HCT116 (cell line): ENCODE measurements around the gene THSD7B. TPM values are rescaled to one million over a fixed set of nuclear protein-coding genes. Genes with fewer than 3 reads are reported as not detected.

Source experiments
- ATAC-seq: fragments of 200-7000 bp; cut with Tn5 transposase; 2 replicates; pipeline ENCODE4 v1.9.1; 2020; ENCODE audit warnings: mild to moderate bottlenecking, moderate library complexity
- BruUV-seq: library from RNA; stranded (reverse); fragments of 400-500 nt; replicated peaks from 2 replicates; lab custom pipeline; 2021; lab: Mats Ljungman, UMichigan
- CTCF ChIA-PET: fragments of 300-600 bp; sonication (Branson Sonifier 250); formaldehyde crosslinking; loops from one replicate; lab custom pipeline; 2021; ENCODE audit warnings: antibody characterized with exemption; lab: Charles Lee
- POLR2A ChIA-PET: fragments of 300-600, 350-600 bp; sonication (Branson Sonifier 250); formaldehyde crosslinking; loops from one replicate; lab custom pipeline; 2021; ENCODE audit warnings: antibody characterized with exemption; lab: Charles Lee
- RAD21 ChIA-PET, 2 experiments: fragments of 300-600 bp; sonication (Branson Sonifier 250); formaldehyde crosslinking; loops; one replicate each; lab custom pipeline; 2023; ENCODE audit warnings: low total read pairs in 2 of 2; ENCODE audit not compliant: uncharacterized antibody in 2 of 2, unreplicated experiment in 2 of 2, low non-redundant PET in 1 of 2; lab: Charles Lee
- DNase-seq: peaks from one replicate; pipeline ENCODE4 v3.0.0-alpha.2; 2010; ENCODE audit warnings: low read depth, low spot score
- H2AFZ ChIP-seq: fragments of 200-600 bp; shearing (Covaris generic), sonication (generic); 2 replicates; pipeline ENCODE4 v1.6.1; 2017; ENCODE audit warnings: low read depth, mixed run types, mixed read lengths, antibody characterized with exemption, low read length; ENCODE audit not compliant: poor library complexity, severe bottlenecking
- H3K27ac ChIP-seq: 2 replicates; pipeline ENCODE4 v1.5.1; 2012; ENCODE audit warnings: low read depth, low read length
- H3K27me3 ChIP-seq: fragments of 200-600 bp; sonication (generic); 2 replicates; pipeline ENCODE4 v1.6.1; 2016; ENCODE audit warnings: mixed run types, low read length, mixed read lengths; ENCODE audit not compliant: insufficient read depth
- H3K36me3 ChIP-seq, 2 experiments: fragments of 200-500 bp in 1 of 2; fragments of 200-600 bp in 1 of 2; sonication (Bioruptor generic) in 1 of 2; sonication (generic) in 1 of 2; 2 replicates each; pipeline versions ENCODE4 v1.5.1 to v1.6.1; 2014 to 2016; ENCODE audit warnings: low read length in 2 of 2, inconsistent platforms in 1 of 2, mixed read lengths in 1 of 2, mixed run types in 1 of 2; ENCODE audit not compliant: insufficient read depth in 2 of 2, control insufficient read depth in 1 of 2
- H3K4me1 ChIP-seq, 2 experiments: fragments of 200-600 bp in 1 of 2; sonication (generic) in 1 of 2; 2 replicates each; pipeline versions ENCODE4 v1.5.1 to v1.6.1; 2012 to 2017; ENCODE audit warnings: low read length in 2 of 2, inconsistent platforms in 1 of 2, mild to moderate bottlenecking in 1 of 2, mixed read lengths in 1 of 2, mixed run types in 1 of 2, moderate library complexity in 1 of 2; ENCODE audit not compliant: insufficient read depth in 2 of 2, control insufficient read depth in 1 of 2
- H3K4me2 ChIP-seq: fragments of 200-600 bp; sonication (generic); 2 replicates; pipeline ENCODE4 v1.6.1; 2017; ENCODE audit warnings: mixed run types, low read length, mixed read lengths
- H3K4me3 ChIP-seq, 2 experiments: fragments of 200-600 bp in 1 of 2; sonication (generic) in 1 of 2; replicated peaks in 1 of 2; 2 replicates each; pipeline ENCODE4 v1.5.1; 2011 to 2016; ENCODE audit warnings: low read length in 2 of 2, control low read depth in 1 of 2, low read depth in 1 of 2, mild to moderate bottlenecking in 1 of 2, mixed read lengths in 1 of 2, mixed run types in 1 of 2
- H3K79me2 ChIP-seq: fragments of 200-600 bp; sonication (generic); 2 replicates; pipeline ENCODE4 v1.6.1; 2017; ENCODE audit warnings: mild to moderate bottlenecking, mixed run types, low read length, moderate library complexity, mixed read lengths; ENCODE audit not compliant: insufficient read depth
- H3K9ac ChIP-seq: fragments of 200-600 bp; sonication (generic); 2 replicates; pipeline ENCODE4 v1.6.1; 2016; ENCODE audit warnings: low read length, mixed read lengths
- H3K9me2 ChIP-seq: fragments of 200-600 bp; sonication (generic), shearing (Covaris generic); 2 replicates; pipeline ENCODE4 v1.6.1; 2017; ENCODE audit warnings: mixed run types, mild to moderate bottlenecking, moderate library complexity; ENCODE audit not compliant: insufficient read depth
- H3K9me3 ChIP-seq, 2 experiments: fragments of 200-500 bp in 1 of 2; fragments of 200-600 bp in 1 of 2; sonication (Bioruptor generic) in 1 of 2; sonication (generic) in 1 of 2; 2 replicates each; pipeline ENCODE4 v1.6.1; 2014 to 2017; ENCODE audit warnings: low read length in 2 of 2, mixed read lengths in 2 of 2, inconsistent platforms in 1 of 2, low read depth in 1 of 2, mild to moderate bottlenecking in 1 of 2, mixed run types in 1 of 2, moderate library complexity in 1 of 2; ENCODE audit not compliant: control insufficient read depth in 1 of 2, insufficient read depth in 1 of 2
- H4K20me1 ChIP-seq: fragments of 200-600 bp; sonication (generic), shearing (Covaris generic); 2 replicates; pipeline ENCODE4 v1.6.1; 2017; ENCODE audit warnings: mixed run types, mild to moderate bottlenecking, moderate library complexity; ENCODE audit not compliant: insufficient read depth
- CEBPB ChIP-seq: IDR thresholded peaks from 2 replicates; pipeline ENCODE4 v1.6.1; 2012; ENCODE audit warnings: low read depth
- CTCF ChIP-seq, 3 experiments: fragments of 200-600 bp in 1 of 3; sonication (generic) in 1 of 3; IDR thresholded peaks in 2 of 3; conservative IDR thresholded peaks in 1 of 3; 2 replicates each; pipeline ENCODE4 v1.5.1; 2012 to 2017; ENCODE audit warnings: low read depth in 2 of 3, low read length in 2 of 3, antibody characterized with exemption in 1 of 3, borderline replicate concordance in 1 of 3, control low read depth in 1 of 3, mild to moderate bottlenecking in 1 of 3, mixed read lengths in 1 of 3, mixed run types in 1 of 3, moderate library complexity in 1 of 3; ENCODE audit not compliant: insufficient read depth in 1 of 3
- EGR1 ChIP-seq: IDR thresholded peaks from 2 replicates; pipeline ENCODE4 v1.6.1; 2012; ENCODE audit warnings: low read depth
- ELF1 ChIP-seq: IDR thresholded peaks from 2 replicates; pipeline ENCODE4 v1.6.1; 2012; ENCODE audit warnings: low read depth, borderline replicate concordance
- EZH2 ChIP-seq: fragments of 200-600 bp; sonication (generic); IDR thresholded peaks from 2 replicates; pipeline ENCODE4 v1.6.1; 2017; ENCODE audit warnings: antibody characterized with exemption, mixed run types
- FOSL1 ChIP-seq: IDR thresholded peaks from 2 replicates; pipeline ENCODE4 v1.6.1; 2012; ENCODE audit warnings: low read depth
- JUND ChIP-seq: IDR thresholded peaks from 2 replicates; pipeline ENCODE4 v1.6.1; 2012
- POLR2A ChIP-seq: IDR thresholded peaks from 2 replicates; pipeline ENCODE4 v1.7.0; 2011; ENCODE audit warnings: borderline replicate concordance; ENCODE audit not compliant: insufficient read depth, insufficient read length; ENCODE audit errors: extremely low read depth
- RAD21 ChIP-seq: IDR thresholded peaks from 2 replicates; pipeline ENCODE4 v1.6.1; 2012; ENCODE audit warnings: low read depth, mild to moderate bottlenecking
- SIN3A ChIP-seq: IDR thresholded peaks from 2 replicates; pipeline ENCODE4 v1.6.1; 2012; ENCODE audit warnings: low read depth
- SP1 ChIP-seq: IDR thresholded peaks from 2 replicates; pipeline ENCODE4 v1.6.1; 2012; ENCODE audit warnings: low read depth
- SRF ChIP-seq: IDR thresholded peaks from 2 replicates; pipeline ENCODE4 v1.6.1; 2012; ENCODE audit warnings: low read depth
- YY1 ChIP-seq: IDR thresholded peaks from 2 replicates; pipeline ENCODE4 v1.6.1; 2011; ENCODE audit warnings: low read length, low read depth, moderate library complexity, mild to moderate bottlenecking; ENCODE audit not compliant: insufficient replicate concordance; ENCODE audit errors: extremely low read depth
- ZNF274 ChIP-seq: fragments of 200-500 bp; sonication (Bioruptor generic); IDR thresholded peaks from 2 replicates; pipeline ENCODE4 v1.6.1; 2014; ENCODE audit warnings: mild to moderate bottlenecking, low read depth, low read length, inconsistent platforms
- intact Hi-C: fragments of 100-400 bp; cut with micrococcal nuclease; formaldehyde crosslinking; loops from 2 replicates; pipeline ENCODE4 v1.10.0; 2022
- total RNA-seq: library from RNA; stranded (reverse); gene quantifications from one replicate; pipeline ENCODE4 v1.2.1, GENCODE V29; 2021; ENCODE audit not compliant: unreplicated experiment
- TF ChIP-seq, protein P1 (sequence below): IDR thresholded peaks from 2 replicates; pipeline ENCODE4 v1.6.1; 2012; ENCODE audit warnings: low read depth
- TF ChIP-seq, protein P2 (sequence below): IDR thresholded peaks from 2 replicates; pipeline ENCODE4 v1.6.1; 2012
- TF ChIP-seq, protein P3 (sequence below): IDR thresholded peaks from 2 replicates; pipeline ENCODE4 v1.6.1; 2011; ENCODE audit warnings: mild to moderate bottlenecking, low read length, moderate library complexity; ENCODE audit not compliant: insufficient replicate concordance; ENCODE audit errors: extremely low read depth

Gene THSD7B
- total RNA-seq, 1 experiment from 2014 or later = not detected

- no peaks in the 10 kb centered on the region; a peak in 1 of 4 replicates for H3K36me3 ChIP-seq
- ATAC-seq = no peak
- no peaks in the 10 kb centered on the region for H3K79me2 ChIP-seq
- H3K9ac ChIP-seq = no peak overlapping the region
- no peaks in the 10 kb centered on the region for H3K27me3 ChIP-seq
- H3K9me3 ChIP-seq = peaks cover 16 to 18% of the 10 kb centered on the region in 2 experiments; a peak in 2 of 4 replicates
- H3K27ac ChIP-seq = no peak overlapping the region
- ChIA-PET RAD21 (no interaction called here), POLR2A (no interaction called here), CTCF (no interaction called here)
- no peaks in the 10 kb centered on the region for H4K20me1 ChIP-seq
- no peak overlapping the region for H2AFZ ChIP-seq
- intact Hi-C loops = no loop called here
- H3K4me3 ChIP-seq = no peak overlapping the region
- no peaks in the 10 kb centered on the region for H3K4me1 ChIP-seq
- DNase-seq = no peak
- no TSS peak for BruUV-seq
- no peak for TF ChIP-seq SRF
- TF ChIP-seq EZH2 = no peak
- TF ChIP-seq, protein P1, sequence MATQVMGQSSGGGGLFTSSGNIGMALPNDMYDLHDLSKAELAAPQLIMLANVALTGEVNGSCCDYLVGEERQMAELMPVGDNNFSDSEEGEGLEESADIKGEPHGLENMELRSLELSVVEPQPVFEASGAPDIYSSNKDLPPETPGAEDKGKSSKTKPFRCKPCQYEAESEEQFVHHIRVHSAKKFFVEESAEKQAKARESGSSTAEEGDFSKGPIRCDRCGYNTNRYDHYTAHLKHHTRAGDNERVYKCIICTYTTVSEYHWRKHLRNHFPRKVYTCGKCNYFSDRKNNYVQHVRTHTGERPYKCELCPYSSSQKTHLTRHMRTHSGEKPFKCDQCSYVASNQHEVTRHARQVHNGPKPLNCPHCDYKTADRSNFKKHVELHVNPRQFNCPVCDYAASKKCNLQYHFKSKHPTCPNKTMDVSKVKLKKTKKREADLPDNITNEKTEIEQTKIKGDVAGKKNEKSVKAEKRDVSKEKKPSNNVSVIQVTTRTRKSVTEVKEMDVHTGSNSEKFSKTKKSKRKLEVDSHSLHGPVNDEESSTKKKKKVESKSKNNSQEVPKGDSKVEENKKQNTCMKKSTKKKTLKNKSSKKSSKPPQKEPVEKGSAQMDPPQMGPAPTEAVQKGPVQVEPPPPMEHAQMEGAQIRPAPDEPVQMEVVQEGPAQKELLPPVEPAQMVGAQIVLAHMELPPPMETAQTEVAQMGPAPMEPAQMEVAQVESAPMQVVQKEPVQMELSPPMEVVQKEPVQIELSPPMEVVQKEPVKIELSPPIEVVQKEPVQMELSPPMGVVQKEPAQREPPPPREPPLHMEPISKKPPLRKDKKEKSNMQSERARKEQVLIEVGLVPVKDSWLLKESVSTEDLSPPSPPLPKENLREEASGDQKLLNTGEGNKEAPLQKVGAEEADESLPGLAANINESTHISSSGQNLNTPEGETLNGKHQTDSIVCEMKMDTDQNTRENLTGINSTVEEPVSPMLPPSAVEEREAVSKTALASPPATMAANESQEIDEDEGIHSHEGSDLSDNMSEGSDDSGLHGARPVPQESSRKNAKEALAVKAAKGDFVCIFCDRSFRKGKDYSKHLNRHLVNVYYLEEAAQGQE = no peak
- TF ChIP-seq SIN3A = no peak
- TF ChIP-seq FOSL1 = no peak
- TF ChIP-seq, protein P2, sequence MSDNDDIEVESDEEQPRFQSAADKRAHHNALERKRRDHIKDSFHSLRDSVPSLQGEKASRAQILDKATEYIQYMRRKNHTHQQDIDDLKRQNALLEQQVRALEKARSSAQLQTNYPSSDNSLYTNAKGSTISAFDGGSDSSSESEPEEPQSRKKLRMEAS = no peak
- TF ChIP-seq SP1 = no peak
- no peak for TF ChIP-seq YY1
- no peak for TF ChIP-seq POLR2A
- TF ChIP-seq ZNF274 = no peak
- no peak for TF ChIP-seq JUND
- no peak for TF ChIP-seq ELF1
- TF ChIP-seq, protein P3, sequence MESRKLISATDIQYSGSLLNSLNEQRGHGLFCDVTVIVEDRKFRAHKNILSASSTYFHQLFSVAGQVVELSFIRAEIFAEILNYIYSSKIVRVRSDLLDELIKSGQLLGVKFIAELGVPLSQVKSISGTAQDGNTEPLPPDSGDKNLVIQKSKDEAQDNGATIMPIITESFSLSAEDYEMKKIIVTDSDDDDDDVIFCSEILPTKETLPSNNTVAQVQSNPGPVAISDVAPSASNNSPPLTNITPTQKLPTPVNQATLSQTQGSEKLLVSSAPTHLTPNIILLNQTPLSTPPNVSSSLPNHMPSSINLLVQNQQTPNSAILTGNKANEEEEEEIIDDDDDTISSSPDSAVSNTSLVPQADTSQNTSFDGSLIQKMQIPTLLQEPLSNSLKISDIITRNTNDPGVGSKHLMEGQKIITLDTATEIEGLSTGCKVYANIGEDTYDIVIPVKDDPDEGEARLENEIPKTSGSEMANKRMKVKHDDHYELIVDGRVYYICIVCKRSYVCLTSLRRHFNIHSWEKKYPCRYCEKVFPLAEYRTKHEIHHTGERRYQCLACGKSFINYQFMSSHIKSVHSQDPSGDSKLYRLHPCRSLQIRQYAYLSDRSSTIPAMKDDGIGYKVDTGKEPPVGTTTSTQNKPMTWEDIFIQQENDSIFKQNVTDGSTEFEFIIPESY = no peak
- TF ChIP-seq CTCF (IDR thresholded peaks at IDR 0.05 in 2 of 3, conservative IDR thresholded peaks at IDR 0.05 in 1 of 3; ENCODE audit: borderline replicate concordance in 1 of 3, insufficient read depth in 1 of 3, low read depth in 2 of 3, low read length in 2 of 3) = no peak
- TF ChIP-seq EGR1 = no peak
- no peak for TF ChIP-seq CEBPB
- TF ChIP-seq RAD21 = no peak
- no peak overlapping the region for H3K4me2 ChIP-seq
- H3K9me2 ChIP-seq = no peaks in the 10 kb centered on the region
Measured at GRCh38 chr2:137238065-137238464, 472.7 kb downstream of the THSD7B start.
